Esophagus squamous epithelium (tissue), 4 donors: ENCODE results near the gene CNTN1.

Experiments
- CTCF ChIP-seq, 6 experiments: fragments of 450-650 bp in 4 of 6; fragments of 200-600 bp in 2 of 6; sonication (generic) in 2 of 6; IDR thresholded peaks; one replicate each; pipeline ENCODE4 v1.5.1; 2016 to 2019; ENCODE audit warnings: antibody characterized with exemption in 6 of 6, mild to moderate bottlenecking in 4 of 6, moderate library complexity in 4 of 6
- POLR2A ChIP-seq, 4 donors: fragments of 450-650 bp; IDR thresholded peaks; one replicate each; pipeline ENCODE4 v1.6.1; 2017; ENCODE audit warnings: antibody characterized with exemption in 4 of 4, mild to moderate bottlenecking in 4 of 4, moderate library complexity in 3 of 4

GRCh38 chr12:41101806-41102205 lies 409.6 kb downstream of the CNTN1 start:
- no peak for TF ChIP-seq CTCF (IDR thresholded peaks at IDR 0.05)
- TF ChIP-seq POLR2A (IDR thresholded peaks at IDR 0.05) = no peak
